Stimulated activated CD4-positive, alpha-beta T cell treated with anti-CD3 and anti-CD28 coated beads, Interleukin-4, amount 100 ng/mL, for 4 hours (primary cell): ENCODE measurements around the gene TMEM150C.

Source experiments
- DNase-seq, 2 experiments: peaks; one replicate each; pipeline ENCODE4 v3.0.0-alpha.2; 2020

Gene TMEM150C

DNA sequence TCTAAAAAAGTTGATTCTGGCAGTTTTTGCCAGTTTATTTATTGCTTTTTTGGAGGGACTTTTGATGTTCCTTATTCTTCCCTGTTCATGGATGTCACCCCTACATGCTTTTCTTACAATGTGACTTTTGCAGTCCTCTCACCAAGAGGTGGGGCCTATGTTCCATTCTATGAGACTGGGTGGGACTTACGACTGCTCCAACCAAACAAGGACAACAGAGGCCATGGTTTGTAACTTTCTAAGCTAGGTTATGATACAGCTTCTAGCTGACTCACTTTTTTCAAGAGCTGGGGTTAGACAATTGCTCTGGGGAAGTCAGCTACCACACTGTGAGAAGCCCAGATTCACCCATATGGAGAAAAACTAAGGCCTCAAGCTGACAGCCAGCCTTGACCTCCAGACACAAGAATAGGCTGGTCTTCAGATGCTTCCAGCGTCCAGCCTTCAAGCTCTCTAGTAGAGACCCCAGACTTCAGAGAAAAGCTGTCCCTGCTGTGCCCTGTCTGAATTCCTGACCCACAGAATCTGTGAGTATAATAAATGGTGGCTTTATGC lies 91.9 kb downstream of the TMEM150C start:
- DNase-seq, result no peak

- no peak for DNase-seq
Measured at GRCh38 chr4:82467471-82467870, 94.3 kb downstream of the TMEM150C start.

GRCh38 chr4:82463221-82463620 lies 98.6 kb downstream of the TMEM150C start:
- DNase-seq, result no peak

GRCh38 chr4:82462415-82462831 lies 99.4 kb downstream of the TMEM150C start:
- DNase-seq, result peak; percentile 77

DNA sequence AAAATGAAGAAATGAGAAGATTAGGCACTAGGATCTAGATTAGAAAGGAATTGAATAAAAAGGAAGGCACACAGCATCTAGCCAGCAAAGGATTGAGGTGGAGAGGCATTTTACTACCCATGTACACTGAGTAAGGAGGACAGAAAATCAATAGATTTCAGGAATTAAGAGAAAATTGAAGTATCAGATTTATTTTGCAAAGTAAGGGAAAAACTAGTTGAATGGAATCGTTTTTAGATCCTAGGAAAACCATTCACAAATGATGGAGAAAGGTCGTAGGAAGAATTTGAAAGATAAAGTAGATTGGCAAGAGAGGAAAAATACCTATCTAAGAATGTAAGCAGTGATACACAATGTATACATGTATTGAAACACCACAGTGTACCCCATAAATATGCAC lies 100.1 kb downstream of the TMEM150C start:
- no peak for DNase-seq

DNA sequence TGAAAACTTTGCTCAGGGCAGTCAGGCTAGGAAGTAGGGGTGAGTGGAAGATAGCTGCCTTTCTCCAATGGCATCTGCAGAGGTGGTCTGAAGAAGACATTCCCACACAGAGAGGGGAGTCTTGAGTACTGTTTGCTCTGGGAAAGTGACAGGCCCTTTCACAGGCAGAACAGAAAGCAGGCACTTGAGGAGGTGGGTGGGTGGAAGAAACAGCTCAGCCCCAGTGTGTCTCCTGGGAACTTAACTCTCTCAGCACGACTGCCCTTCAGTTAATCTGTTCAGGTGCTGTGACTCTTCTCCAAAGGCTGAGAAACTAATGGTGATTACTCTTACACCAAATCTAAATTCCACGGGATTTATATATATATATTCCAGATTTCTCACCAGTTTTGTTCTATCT lies 103.1 kb downstream of the TMEM150C start:
- DNase-seq, result no peak

DNA sequence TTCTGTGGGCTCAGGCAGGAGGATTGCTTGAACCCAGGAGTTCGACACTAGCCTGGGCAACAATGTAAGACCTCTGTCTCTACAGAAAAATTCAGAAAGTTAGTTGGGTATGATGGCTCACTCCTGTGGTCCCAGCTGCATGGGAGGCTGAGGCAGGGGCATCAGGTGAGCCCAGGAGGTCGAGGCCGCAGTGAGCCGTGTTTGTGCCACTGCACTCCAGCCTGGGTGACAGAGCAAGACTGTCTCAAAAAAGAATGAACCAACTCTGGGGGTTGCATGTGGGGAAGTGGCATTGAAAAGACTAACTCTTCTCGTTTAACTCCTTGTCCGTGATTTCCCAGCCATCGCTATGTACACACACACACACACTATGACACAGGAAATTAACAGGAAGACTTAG lies 104.5 kb downstream of the TMEM150C start:
- DNase-seq, result no peak

GRCh38 chr4:82452026-82452425 lies 109.8 kb downstream of the TMEM150C start:
- DNase-seq, result no peak

DNA sequence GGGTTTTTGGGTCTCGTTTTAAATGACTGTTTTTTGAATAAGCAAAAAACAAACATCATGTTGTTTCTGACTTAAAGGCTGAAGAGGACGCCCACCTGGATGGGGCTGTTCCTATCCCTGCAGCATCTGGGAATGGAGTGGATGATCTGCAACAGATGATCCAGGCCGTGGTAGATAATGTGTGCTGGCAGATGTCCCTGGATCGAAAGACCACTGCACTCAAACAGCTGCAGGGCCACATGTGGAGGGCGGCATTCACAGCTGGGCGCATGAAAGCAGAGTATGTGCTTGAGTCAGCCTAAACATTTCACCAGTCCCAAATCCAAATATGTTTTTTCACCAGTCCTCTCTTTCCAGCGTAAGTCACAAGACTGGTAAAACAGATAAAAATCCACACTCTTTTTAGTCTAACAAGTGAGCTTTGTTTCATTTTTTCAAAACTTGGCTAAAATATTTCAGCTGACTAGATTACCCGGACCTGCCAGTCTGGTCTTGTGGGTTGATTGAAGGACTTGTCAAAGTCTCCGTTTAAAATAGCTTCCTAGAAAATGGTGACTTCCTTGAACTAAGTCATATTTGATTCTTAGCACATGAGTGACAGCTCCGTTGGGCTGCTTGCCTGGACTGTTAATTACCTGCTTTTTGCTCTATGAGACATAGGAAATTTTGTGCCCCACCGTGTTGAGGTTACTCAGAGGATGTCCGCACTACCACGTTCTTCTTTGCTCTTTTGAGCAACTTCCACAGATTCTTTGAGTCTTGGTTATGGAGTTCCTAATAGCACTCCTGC lies 110.6 kb downstream of the TMEM150C start:
- DNase-seq, result no peak

GRCh38 chr4:82447886-82448285 lies 113.9 kb downstream of the TMEM150C start:
- DNase-seq, result no peak

DNA sequence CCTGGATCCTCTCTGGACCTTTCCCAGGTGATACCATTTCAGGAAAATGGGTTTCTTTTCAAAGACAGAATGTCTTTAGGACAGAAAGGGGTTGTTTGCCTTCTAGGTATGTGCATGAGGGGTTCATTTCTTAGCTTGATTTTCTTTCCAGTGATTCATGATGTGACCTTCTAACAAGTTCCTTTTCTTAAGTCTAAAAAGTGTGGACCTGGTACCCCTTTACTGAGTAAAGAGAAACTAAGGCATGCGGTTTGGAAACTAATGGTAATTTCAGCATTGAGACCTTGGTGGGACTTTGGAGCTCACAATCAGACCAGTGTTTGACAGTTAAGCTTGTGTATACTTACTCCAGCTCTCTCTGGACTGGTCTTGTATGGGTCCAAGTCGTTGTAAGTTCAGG lies 122.7 kb downstream of the TMEM150C start:
- DNase-seq, result no peak

DNA sequence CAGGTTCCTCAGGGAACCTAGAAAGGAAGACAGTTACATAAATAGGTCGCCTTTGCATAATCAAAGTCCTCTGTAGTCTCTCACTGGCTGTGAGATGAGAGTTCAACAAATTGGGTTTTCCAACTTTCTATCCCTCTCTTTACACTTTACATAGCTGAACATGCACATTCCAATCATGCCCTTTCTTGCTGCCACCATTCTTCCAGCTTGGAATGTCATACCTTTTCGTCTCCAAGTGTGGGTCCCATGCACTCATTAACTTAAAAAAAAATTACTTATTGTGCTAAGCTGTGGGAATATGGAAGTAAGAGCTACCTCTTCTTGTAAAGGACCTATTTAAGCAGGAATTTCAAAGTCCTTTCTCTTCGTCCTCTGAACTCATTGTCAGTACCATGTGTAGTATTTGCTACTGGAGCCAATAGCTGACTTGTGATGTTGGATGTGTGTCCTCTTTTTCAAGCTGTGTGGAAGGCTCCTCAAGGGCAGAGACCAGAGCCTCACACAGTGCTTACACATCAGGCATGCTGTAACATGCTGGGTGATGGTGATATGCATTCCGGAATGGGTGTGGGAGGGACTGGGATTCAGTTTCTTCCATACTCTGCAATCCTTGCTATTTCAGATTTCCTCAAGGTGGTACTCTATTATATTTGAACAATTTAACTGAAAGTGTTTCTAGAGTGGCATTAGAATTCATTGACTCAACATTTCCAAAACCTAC lies 124.3 kb downstream of the TMEM150C start:
- no peak for DNase-seq

- no peak for DNase-seq
Measured at GRCh38 chr4:82436780-82437179, 125.0 kb downstream of the TMEM150C start.

GRCh38 chr4:82436130-82436529 lies 125.7 kb downstream of the TMEM150C start:
- no peak for DNase-seq

DNA sequence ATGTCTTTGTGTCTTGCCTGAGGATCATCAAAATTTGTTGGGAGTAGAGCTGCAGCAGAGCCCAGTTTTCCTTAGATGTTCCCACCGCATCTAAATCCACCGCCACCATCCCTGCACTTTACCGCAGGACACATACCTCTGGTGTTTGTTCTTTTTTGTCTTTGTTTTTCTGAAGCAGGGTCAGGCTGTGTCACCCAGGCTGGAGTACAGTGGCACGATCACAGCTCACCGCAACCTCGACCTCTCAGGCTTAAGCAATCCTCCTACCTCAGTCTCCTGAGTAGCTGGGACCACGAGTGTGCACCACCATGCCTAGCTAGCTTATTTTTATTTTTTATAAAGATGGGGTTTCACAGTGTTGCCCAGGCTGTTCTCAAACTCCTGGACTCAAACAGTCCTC lies 126.8 kb downstream of the TMEM150C start:
- no peak for DNase-seq

GRCh38 chr4:82433791-82434190 lies 128.0 kb downstream of the TMEM150C start:
- DNase-seq, result no peak
